A549 treated with DMSO at 1 μM for 4 hours (cell line): ENCODE results near the gene FCRLA. TPM values are rescaled to one million over a fixed set of nuclear protein-coding genes. Genes with fewer than 3 reads are reported as not detected.

ENCODE experiments used
- total RNA-seq: library from RNA; stranded (reverse); fragments of 200-300 nt; extraction: Qiagen RNA extraction; gene quantifications from 5 replicates; pipeline ENCODE4 v1.2.3, GENCODE V29; 2022; ENCODE audit warnings: low read depth

The FCRLA gene, protein sequence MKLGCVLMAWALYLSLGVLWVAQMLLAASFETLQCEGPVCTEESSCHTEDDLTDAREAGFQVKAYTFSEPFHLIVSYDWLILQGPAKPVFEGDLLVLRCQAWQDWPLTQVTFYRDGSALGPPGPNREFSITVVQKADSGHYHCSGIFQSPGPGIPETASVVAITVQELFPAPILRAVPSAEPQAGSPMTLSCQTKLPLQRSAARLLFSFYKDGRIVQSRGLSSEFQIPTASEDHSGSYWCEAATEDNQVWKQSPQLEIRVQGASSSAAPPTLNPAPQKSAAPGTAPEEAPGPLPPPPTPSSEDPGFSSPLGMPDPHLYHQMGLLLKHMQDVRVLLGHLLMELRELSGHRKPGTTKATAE
- total RNA-seq = 0.06 to 0.09 TPM in 2 of 5 replicates, not detected in the others

DNA sequence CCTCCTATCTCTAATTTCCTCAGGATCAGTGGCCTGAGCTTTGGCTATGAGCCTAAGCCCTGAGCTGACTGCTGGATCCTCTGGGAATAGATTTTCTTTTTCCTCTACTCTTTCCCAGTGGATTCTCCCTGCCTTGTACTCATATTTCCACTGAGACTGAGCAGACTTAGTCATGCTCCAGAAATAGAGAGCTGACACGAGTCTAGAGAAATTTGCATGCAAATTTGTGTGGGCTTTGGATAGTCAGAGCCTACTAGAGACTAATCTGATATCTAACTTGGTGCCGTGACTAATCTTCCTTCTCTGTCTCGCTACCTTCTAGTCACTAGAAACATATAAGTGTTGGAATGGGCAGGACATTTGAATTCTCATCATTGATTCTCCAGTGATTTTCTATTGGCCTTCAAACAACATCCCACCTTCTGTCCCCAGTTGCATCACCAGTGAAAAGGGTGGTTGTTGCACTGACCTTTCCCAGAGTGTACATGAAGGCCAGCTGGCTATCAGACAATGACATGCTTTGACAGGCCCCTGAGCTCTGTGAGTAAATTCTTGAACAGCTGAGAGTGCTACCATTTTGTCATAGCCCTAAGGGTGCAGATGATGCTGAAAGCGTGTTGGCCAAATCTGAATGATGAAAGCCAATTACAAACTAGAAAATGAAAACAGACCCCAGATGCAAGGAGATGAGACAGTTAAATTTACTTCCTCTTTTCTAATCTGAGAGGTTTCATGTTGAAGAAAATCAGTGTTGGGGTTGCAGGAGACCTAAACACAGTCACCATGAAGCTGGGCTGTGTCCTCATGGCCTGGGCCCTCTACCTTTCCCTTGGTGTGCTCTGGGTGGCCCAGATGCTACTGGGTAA, at the start of gene FCRLA:
FCRLA (plus strand) TSS at position 748 of the 866 bp plus-strand sequence; CDS start at position 784, 36 bp downstream.

DNA sequence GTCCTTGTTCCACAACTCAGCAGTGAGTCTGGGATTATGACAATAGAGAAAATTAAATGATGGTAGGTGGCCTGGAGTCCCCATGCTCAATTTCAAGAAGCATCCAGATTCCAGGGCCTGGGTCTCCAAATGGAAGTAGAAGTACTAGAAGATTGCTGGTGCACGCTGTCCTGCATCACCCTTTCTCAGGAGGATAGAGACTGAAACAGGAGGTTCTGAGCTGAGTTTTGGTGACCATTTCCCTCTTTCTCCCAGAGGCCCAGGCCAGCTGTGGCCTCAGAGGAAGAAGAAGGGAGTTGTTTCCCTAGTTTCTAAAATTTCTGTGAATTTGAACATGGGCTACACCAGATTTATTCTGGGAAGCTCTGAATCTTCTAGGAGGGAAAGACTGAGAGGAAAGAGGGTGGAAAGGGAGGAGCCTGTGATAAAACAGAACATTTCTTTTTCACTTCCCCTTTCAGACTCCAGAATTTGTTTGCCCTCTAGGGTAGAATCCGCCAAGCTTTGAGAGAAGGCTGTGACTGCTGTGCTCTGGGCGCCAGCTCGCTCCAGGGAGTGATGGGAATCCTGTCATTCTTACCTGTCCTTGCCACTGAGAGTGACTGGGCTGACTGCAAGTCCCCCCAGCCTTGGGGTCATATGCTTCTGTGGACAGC, 44.2 kb upstream of the FCRLA start, which contains the start of gene FCGR2B:
FCGR2B (plus strand) TSS at position 460 of the 656 bp plus-strand sequence; CDS start at position 559, 99 bp downstream.

DNA sequence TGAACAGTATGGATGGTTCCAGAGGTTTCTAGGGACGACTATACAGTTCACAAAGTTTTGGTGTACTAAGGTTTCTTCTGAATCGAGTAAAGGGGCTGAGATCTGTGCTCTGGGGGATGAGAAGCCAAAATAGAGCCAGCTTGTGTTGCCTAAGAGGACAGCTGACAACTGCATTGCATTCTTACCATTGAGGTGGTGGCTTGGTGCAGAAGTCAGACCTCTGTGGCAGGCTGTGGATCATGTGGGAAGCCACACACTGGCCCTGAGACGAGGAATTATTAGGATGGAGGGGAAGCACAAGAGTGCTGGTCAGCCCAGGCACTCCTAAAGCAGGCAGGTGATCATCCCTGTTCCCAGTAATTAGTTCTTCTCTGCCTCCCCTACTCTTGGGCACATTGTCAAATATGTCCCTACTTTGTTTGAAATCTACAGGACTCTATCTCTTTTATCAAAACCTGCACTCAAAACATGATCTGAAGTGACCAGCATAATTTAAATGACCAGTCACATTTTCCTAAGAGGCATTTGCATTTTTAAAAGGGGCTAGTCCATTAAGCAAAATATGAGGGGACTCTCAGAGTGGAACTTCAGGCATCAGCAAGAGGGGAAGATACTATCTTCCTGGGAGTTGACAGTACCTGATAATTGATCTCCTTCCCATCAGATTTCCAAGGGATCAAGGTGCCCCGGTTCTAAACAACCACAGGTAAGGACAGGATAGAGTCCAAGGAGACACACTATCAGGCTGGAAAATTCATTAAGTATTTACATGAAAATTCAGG, 14.1 kb downstream of the FCRLA start, which contains the start of gene FCRLB:
FCRLB (plus strand) TSS at position 589 of the 782 bp plus-strand sequence. CDS start 1,129 bp downstream, outside the sequence.

DNA sequence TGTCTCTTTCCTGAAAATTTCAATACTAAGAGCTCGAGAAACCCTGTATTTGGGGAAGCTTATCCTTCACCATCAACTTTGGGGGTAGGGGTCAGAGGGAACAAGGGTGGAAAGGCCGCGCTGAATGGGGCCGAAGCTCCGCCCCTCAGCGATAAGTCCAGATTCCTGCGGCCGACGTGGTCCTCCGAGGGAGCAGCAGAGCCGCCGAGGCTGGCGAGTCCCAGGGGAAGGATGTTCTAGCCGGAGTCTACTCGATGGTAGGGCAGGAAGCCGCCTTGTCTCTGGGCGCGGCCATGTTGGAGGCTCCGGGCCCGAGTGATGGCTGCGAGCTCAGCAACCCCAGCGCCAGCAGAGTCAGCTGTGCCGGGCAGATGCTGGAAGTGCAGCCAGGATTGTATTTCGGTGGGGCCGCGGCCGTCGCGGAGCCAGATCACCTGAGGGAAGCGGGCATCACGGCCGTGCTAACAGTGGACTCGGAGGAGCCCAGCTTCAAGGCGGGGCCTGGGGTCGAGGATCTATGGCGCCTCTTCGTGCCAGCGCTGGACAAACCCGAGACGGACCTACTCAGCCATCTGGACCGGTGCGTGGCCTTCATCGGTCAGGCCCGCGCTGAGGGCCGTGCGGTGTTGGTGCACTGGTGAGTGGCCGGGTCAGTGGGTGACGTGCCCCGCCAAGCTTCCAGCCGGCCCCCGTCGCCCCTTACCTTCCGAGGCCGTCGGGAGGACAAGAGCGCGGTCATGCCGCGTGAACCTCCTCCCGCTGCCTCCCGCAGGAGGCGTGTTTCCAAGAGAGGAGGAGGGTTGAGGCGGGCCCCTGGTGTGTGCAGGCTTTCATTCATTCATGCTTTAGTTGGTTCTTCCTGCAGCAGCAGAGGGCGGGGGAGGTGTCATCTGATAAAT, 42.7 kb downstream of the FCRLA start, which contains the start of gene DUSP12:
DUSP12 (plus strand) TSS at position 278 of the 899 bp plus-strand sequence; CDS start at position 294, 16 bp downstream.

Other genes starting within 250 kb of the FCRLA start
- gene FCGR2A, start 201.8 kb upstream of the FCRLA start, total RNA-seq = not detected in 5 replicates
- gene HSPA6, start 182.7 kb upstream of the FCRLA start, total RNA-seq = 1.5 to 11.0 TPM (median 3.6 TPM) in 5 replicates
- not detected in 5 replicates for gene FCGR3A, start 157.4 kb upstream of the FCRLA start, total RNA-seq
- gene FCGR3B, start 76.1 kb upstream of the FCRLA start, total RNA-seq = not detected in 5 replicates
- gene FCGR2B, start 44.1 kb upstream of the FCRLA start, total RNA-seq = not detected in 5 replicates
- 1.2 to 1.9 TPM (median 1.7 TPM) in 5 replicates for gene FCRLB, start 14.3 kb downstream of the FCRLA start, total RNA-seq
- gene DUSP12, start 42.6 kb downstream of the FCRLA start, total RNA-seq = 44.0 to 57.9 TPM (median 45.1 TPM) in 5 replicates
- 12.0 to 14.3 TPM (median 13.3 TPM) in 5 replicates for gene ATF6, start 59.1 kb downstream of the FCRLA start, total RNA-seq